Endothelial cell of umbilical vein (primary cell): ENCODE data around the gene ANKAR.

Experiments used
- EZH2 ChIP-seq: IDR thresholded peaks from 2 replicates; pipeline ENCODE4 v1.6.1; 2012; ENCODE audit warnings: borderline replicate concordance, low read depth, mild to moderate bottlenecking, moderate library complexity, low read length, inconsistent platforms; ENCODE audit not compliant: severe bottlenecking
- FOS ChIP-seq: IDR thresholded peaks from 2 replicates; pipeline ENCODE4 v1.6.1; 2011; ENCODE audit warnings: mild to moderate bottlenecking, low read length, moderate library complexity, borderline replicate concordance; ENCODE audit not compliant: insufficient read depth
- GATA2 ChIP-seq: IDR thresholded peaks from 2 replicates; pipeline ENCODE4 v1.7.0; 2011; ENCODE audit warnings: low read depth, mild to moderate bottlenecking, moderate library complexity, mixed read lengths, low read length; ENCODE audit not compliant: insufficient read length, insufficient read depth
- JUN ChIP-seq: IDR thresholded peaks from 2 replicates; pipeline ENCODE4 v1.6.1; 2011; ENCODE audit warnings: borderline replicate concordance, low read depth; ENCODE audit not compliant: insufficient read length, insufficient read depth
- MAX ChIP-seq: IDR thresholded peaks from 2 replicates; pipeline ENCODE4 v1.6.1; 2011; ENCODE audit not compliant: insufficient read depth, insufficient read length
- MYC ChIP-seq: IDR thresholded peaks from one replicate; pipeline ENCODE4 v1.6.1; 2011; ENCODE audit warnings: mild to moderate bottlenecking, low read depth, low read length
- POLR2A ChIP-seq: IDR thresholded peaks from 2 replicates; pipeline ENCODE4 v1.6.1; 2012; ENCODE audit warnings: low read depth, mild to moderate bottlenecking, control low read depth, low read length
- POLR2AphosphoS5 ChIP-seq: IDR thresholded peaks from 2 replicates; pipeline ENCODE4 v1.6.1; 2012; ENCODE audit warnings: low read depth, mild to moderate bottlenecking, control low read depth, low read length, moderate library complexity; ENCODE audit not compliant: insufficient read depth
- TF ChIP-seq, protein P1 (sequence below), 2 donors: IDR thresholded peaks; 1 replicate in 1 of 2; 2 replicates in 1 of 2; pipeline ENCODE4 v1.5.1; 2011; ENCODE audit warnings: low read length in 2 of 2, mild to moderate bottlenecking in 2 of 2, moderate library complexity in 2 of 2, control low read depth in 1 of 2, inconsistent platforms in 1 of 2, low read depth in 1 of 2; ENCODE audit not compliant: insufficient read depth in 1 of 2; ENCODE audit errors: extremely low read depth in 1 of 2

DNA sequence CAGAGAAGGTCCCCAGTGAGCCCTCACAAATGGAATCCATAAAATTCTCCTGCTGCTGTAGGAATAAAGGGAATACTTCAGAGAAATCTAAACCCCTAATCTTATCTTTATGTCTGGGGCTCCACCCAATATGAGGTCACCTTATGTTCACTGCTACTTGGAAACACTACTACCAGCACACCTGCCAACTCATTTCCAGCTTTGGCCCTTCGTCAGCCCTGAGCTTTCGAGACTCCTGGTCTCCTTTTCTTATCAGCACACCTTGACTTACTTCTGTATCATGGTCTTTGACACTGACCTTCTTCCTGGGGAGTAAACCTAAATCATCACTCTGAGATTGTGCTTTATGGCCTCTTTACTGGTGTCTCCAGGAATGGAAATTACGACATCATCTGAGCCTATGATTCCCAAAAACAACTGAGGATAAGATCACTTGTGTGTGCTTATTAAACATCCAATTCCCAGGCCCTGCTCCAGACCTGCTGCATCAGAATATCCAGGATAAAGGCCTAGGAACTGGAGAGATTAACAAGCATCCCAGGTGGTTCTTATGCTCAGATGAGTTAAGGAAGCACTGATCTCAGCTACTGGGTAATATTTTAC, 35.4 kb upstream of the ANKAR start:
- TF ChIP-seq JUN = no peak
- TF ChIP-seq, protein P1, sequence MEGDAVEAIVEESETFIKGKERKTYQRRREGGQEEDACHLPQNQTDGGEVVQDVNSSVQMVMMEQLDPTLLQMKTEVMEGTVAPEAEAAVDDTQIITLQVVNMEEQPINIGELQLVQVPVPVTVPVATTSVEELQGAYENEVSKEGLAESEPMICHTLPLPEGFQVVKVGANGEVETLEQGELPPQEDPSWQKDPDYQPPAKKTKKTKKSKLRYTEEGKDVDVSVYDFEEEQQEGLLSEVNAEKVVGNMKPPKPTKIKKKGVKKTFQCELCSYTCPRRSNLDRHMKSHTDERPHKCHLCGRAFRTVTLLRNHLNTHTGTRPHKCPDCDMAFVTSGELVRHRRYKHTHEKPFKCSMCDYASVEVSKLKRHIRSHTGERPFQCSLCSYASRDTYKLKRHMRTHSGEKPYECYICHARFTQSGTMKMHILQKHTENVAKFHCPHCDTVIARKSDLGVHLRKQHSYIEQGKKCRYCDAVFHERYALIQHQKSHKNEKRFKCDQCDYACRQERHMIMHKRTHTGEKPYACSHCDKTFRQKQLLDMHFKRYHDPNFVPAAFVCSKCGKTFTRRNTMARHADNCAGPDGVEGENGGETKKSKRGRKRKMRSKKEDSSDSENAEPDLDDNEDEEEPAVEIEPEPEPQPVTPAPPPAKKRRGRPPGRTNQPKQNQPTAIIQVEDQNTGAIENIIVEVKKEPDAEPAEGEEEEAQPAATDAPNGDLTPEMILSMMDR (IDR thresholded peaks at IDR 0.05; ENCODE audit: extremely low read depth in 1 of 2, insufficient read depth in 1 of 2, low read depth in 1 of 2, low read length in 2 of 2) = no peak
- TF ChIP-seq EZH2 = no peak
- TF ChIP-seq POLR2AphosphoS5 = no peak
- TF ChIP-seq POLR2A = no peak
- no peak for TF ChIP-seq MYC
- no peak for TF ChIP-seq MAX
- no peak for TF ChIP-seq GATA2
- TF ChIP-seq FOS = no peak
